Measurements from ENCODE around the gene FDXR. TPM values are rescaled to one million over a fixed set of nuclear protein-coding genes. Genes with fewer than 3 reads are reported as not detected.
"Not testable (repeated sequence)": the region's sequence is repeated elsewhere in the genome, so short reads cannot be mapped to it uniquely, and the experiment has no call there.

FDXR gene
- polyA plus RNA-seq, 6 donors from 2014 or later, result 1.2 to 6.1 (median 3.9) TPM; not detected in 1

GRCh38 chr17:74874615-74875037, 1.8 kb upstream of the FDXR start:
- no peak for ATAC-seq (ENCODE audit: low read depth in 2 of 2)
- no peaks in the 10 kb centered on the region for H3K9me3 Mint-ChIP-seq
- H3K27ac Mint-ChIP-seq, result peak overlapping the region in 1 of 6 donors; percentile 9
- peaks cover 2 to 16% (median 12%) of the 10 kb centered on the region in 3 donors for H3K27me3 Mint-ChIP-seq
- DNase-seq, result no peak
- peak overlapping the region in 4 of 8 donors; percentile 12 to 90 (median 68) for H3K4me3 Mint-ChIP-seq
- H3K36me3 Mint-ChIP-seq, result no peaks in the 10 kb centered on the region
- H3K4me1 Mint-ChIP-seq, result peaks cover 19 to 21% (median 20%) of the 10 kb centered on the region in 3 donors

GRCh38 chr17:74873874-74874614, 1.2 kb upstream of the FDXR start:
- Mint-ChIP-seq H3K4me3 (peak overlapping the region; percentile 83 to 98 (median 96)), H3K9me3 (no peaks in the 10 kb centered on the region), H3K27me3 (peaks cover 0 to 10% (median 7%) of the 10 kb centered on the region in 3 donors), H3K27ac (peak overlapping the region; percentile 90 to 99 (median 97)), H3K36me3 (no peaks in the 10 kb centered on the region), H3K4me1 (peaks cover 19 to 23% (median 21%) of the 10 kb centered on the region in 3 donors)
- ATAC-seq (ENCODE audit: low read depth in 2 of 2) (no peak), DNase-seq (no peak)

- H3K4me3 Mint-ChIP-seq, result peak overlapping the region; percentile 83 to 98 (median 96)
- H3K27ac Mint-ChIP-seq, result peak overlapping the region; percentile 90 to 99 (median 97)
- H3K27me3 Mint-ChIP-seq, result peaks cover 0 to 7% (median 5%) of the 10 kb centered on the region in 3 donors
- H3K4me1 Mint-ChIP-seq, result peaks cover 19 to 23% (median 21%) of the 10 kb centered on the region in 3 donors
- H3K9me3 Mint-ChIP-seq, result no peaks in the 10 kb centered on the region
- ATAC-seq (ENCODE audit: low read depth in 2 of 2) (peak; percentile 92 to 93), DNase-seq (peak; percentile 98)
- no peaks in the 10 kb centered on the region for H3K36me3 Mint-ChIP-seq
Observed at GRCh38 chr17:74873037-74873873, 461 bp upstream of the FDXR start.

GRCh38 chr17:74871356-74872076, 1.3 kb downstream of the FDXR start:
- DNase-seq (no peak), ATAC-seq (ENCODE audit: low read depth in 2 of 2) (no peak)
- Mint-ChIP-seq H3K36me3 (no peaks in the 10 kb centered on the region), H3K27me3 (peaks cover 0 to 5% (median 0%) of the 10 kb centered on the region in 3 donors), H3K4me3 (peak overlapping the region in 7 of 8 donors; percentile 71 to 96 (median 87)), H3K4me1 (peaks cover 19 to 23% (median 21%) of the 10 kb centered on the region in 3 donors), H3K9me3 (no peaks in the 10 kb centered on the region), H3K27ac (peak overlapping the region in 2 of 6 donors; percentile 5 to 12)

GRCh38 chr17:74870512-74870911, 2.3 kb downstream of the FDXR start:
- Mint-ChIP-seq H3K27me3 (peaks cover 0 to 5% (median 0%) of the 10 kb centered on the region in 3 donors), H3K9me3 (no peaks in the 10 kb centered on the region), H3K36me3 (no peaks in the 10 kb centered on the region), H3K4me1 (peaks cover 20 to 23% (median 21%) of the 10 kb centered on the region in 3 donors), H3K27ac (peak overlapping the region in 1 of 6 donors; percentile 93), H3K4me3 (no peak overlapping the region)
- ATAC-seq (ENCODE audit: low read depth in 2 of 2), result no peak
- no peak for DNase-seq

- H3K4me3 Mint-ChIP-seq; DNase-seq; ATAC-seq (ENCODE audit: low read depth in 2 of 2); H3K27me3 Mint-ChIP-seq; H3K27ac Mint-ChIP-seq; H3K36me3 Mint-ChIP-seq; H3K9me3 Mint-ChIP-seq: not testable (repeated sequence)
- H3K4me1 Mint-ChIP-seq, result peaks cover 20 to 25% (median 22%) of the 10 kb centered on the region in 3 donors
Observed at GRCh38 chr17:74870028-74870427, 2.8 kb downstream of the FDXR start.

- Mint-ChIP-seq H3K4me3 (peak overlapping the region in 1 of 8 donors; percentile 46), H3K9me3 (no peaks in the 10 kb centered on the region), H3K27me3 (peaks cover 0 to 5% (median 0%) of the 10 kb centered on the region in 3 donors), H3K36me3 (no peaks in the 10 kb centered on the region), H3K4me1 (peaks cover 23 to 26% (median 25%) of the 10 kb centered on the region in 3 donors), H3K27ac (peak overlapping the region in 1 of 6 donors; percentile 81)
- ATAC-seq (ENCODE audit: low read depth in 2 of 2) (no peak), DNase-seq (no peak)
Observed at GRCh38 chr17:74868908-74869255, 3.9 kb downstream of the FDXR start.

- DNase-seq, result no peak
- no peaks in the 10 kb centered on the region for H3K36me3 Mint-ChIP-seq
- peaks cover 19 to 24% (median 21%) of the 10 kb centered on the region in 3 donors for H3K4me1 Mint-ChIP-seq
- peak overlapping the region in 1 of 8 donors; percentile 46 for H3K4me3 Mint-ChIP-seq
- H3K9me3 Mint-ChIP-seq, result no peaks in the 10 kb centered on the region
- no peak for ATAC-seq (ENCODE audit: low read depth in 2 of 2)
- peaks cover 0 to 10% (median 3%) of the 10 kb centered on the region in 3 donors for H3K27me3 Mint-ChIP-seq
- peak overlapping the region in 1 of 6 donors; percentile 81 for H3K27ac Mint-ChIP-seq
Observed at GRCh38 chr17:74868251-74868907, 4.4 kb downstream of the FDXR start.

GRCh38 chr17:74866198-74866835, 6.5 kb downstream of the FDXR start:
- DNase-seq (no peak), ATAC-seq (ENCODE audit: low read depth in 2 of 2) (no peak)
- H3K27ac Mint-ChIP-seq, result no peak overlapping the region
- peaks cover 10 to 16% (median 16%) of the 10 kb centered on the region in 3 donors for H3K4me1 Mint-ChIP-seq
- H3K27me3 Mint-ChIP-seq, result peaks cover 0 to 25% (median 13%) of the 10 kb centered on the region in 3 donors
- no peaks in the 10 kb centered on the region for H3K36me3 Mint-ChIP-seq
- no peak overlapping the region for H3K4me3 Mint-ChIP-seq
- H3K9me3 Mint-ChIP-seq, result no peaks in the 10 kb centered on the region

- no peaks in the 10 kb centered on the region for H3K9me3 Mint-ChIP-seq
- no peaks in the 10 kb centered on the region for H3K36me3 Mint-ChIP-seq
- no peak for DNase-seq
- peaks cover 13 to 16% (median 14%) of the 10 kb centered on the region in 3 donors for H3K4me1 Mint-ChIP-seq
- ATAC-seq (ENCODE audit: low read depth in 2 of 2), result no peak
- no peak overlapping the region for H3K4me3 Mint-ChIP-seq
- peaks cover 3 to 29% (median 13%) of the 10 kb centered on the region in 3 donors for H3K27me3 Mint-ChIP-seq
- H3K27ac Mint-ChIP-seq, result no peak overlapping the region
Observed at GRCh38 chr17:74865504-74866197, 7.1 kb downstream of the FDXR start.

GRCh38 chr17:74864866-74865395, 7.9 kb downstream of the FDXR start:
- H3K4me3 Mint-ChIP-seq, result peak overlapping the region in 3 of 8 donors; percentile 0 to 68 (median 53)
- H3K27ac Mint-ChIP-seq, result peak overlapping the region in 2 of 6 donors; percentile 64 to 79
- H3K4me1 Mint-ChIP-seq, result peaks cover 18 to 23% (median 20%) of the 10 kb centered on the region in 3 donors

More at GRCh38 chr17:74864866-74865395, 7.9 kb downstream of the FDXR start:
- DNase-seq, result peak; percentile 61
- ATAC-seq (ENCODE audit: low read depth in 2 of 2), result peak; percentile 31 to 45
- H3K9me3 Mint-ChIP-seq, result no peaks in the 10 kb centered on the region
- H3K36me3 Mint-ChIP-seq, result no peaks in the 10 kb centered on the region
- peaks cover 10 to 36% (median 13%) of the 10 kb centered on the region in 3 donors for H3K27me3 Mint-ChIP-seq

Data from naive B cell (primary cell).